Endothelial cell of umbilical vein (primary cell): ENCODE results near the gene KMT5C. TPM values are rescaled to one million over a fixed set of nuclear protein-coding genes. Genes with fewer than 3 reads are reported as not detected.

Source experiments
- BruUV-seq: library from RNA; stranded (reverse); fragments of 400-500 nt; replicated peaks from 2 replicates; lab custom pipeline; 2021; lab: Mats Ljungman, UMichigan
- CTCF ChIA-PET: fragments of 300-600, 350-600 bp; sonication (Branson Sonifier 250); formaldehyde crosslinking; loops from one replicate; lab custom pipeline; 2021; ENCODE audit warnings: antibody characterized with exemption, inconsistent platforms; lab: Charles Lee
- POLR2A ChIA-PET: fragments of 300-600, 350-600 bp; sonication (Branson Sonifier 250); formaldehyde crosslinking; loops from one replicate; lab custom pipeline; 2021; ENCODE audit warnings: antibody characterized with exemption, inconsistent platforms; lab: Charles Lee
- DNase-seq: peaks from one replicate; pipeline ENCODE4 v3.0.0-alpha.2; 2011; ENCODE audit warnings: low read depth, low spot score
- FAIRE-seq: peaks from 2 replicates; lab custom pipeline; 2011; peaks lifted over from hg19 to GRCh38; lab: Jason Lieb, UNC
- H2AFZ ChIP-seq: 2 replicates; pipeline ENCODE4 v1.6.0; 2012; ENCODE audit warnings: low read depth, low read length, control low read depth, inconsistent platforms
- H3K27ac ChIP-seq: 2 replicates; pipeline ENCODE4 v1.5.1; 2011; ENCODE audit warnings: low read depth, mild to moderate bottlenecking, control low read depth, low read length, moderate library complexity; ENCODE audit not compliant: insufficient read depth
- H3K27me3 ChIP-seq, 2 experiments: 2 replicates each; pipeline versions ENCODE4 v1.6.0 to v1.6.1; 2011; ENCODE audit warnings: low read length in 2 of 2, mixed read lengths in 1 of 2; ENCODE audit not compliant: control insufficient read depth in 2 of 2, insufficient read depth in 2 of 2
- H3K36me3 ChIP-seq, 2 experiments: 2 replicates in 1 of 2; 3 replicates in 1 of 2; pipeline ENCODE4 v1.5.1; 2011; ENCODE audit warnings: low read length in 2 of 2, mild to moderate bottlenecking in 1 of 2, moderate library complexity in 1 of 2; ENCODE audit not compliant: control insufficient read depth in 2 of 2, insufficient read depth in 2 of 2; ENCODE audit errors: extremely low read depth in 1 of 2
- H3K4me1 ChIP-seq: 3 replicates; pipeline ENCODE4 v1.5.1; 2011; ENCODE audit warnings: mild to moderate bottlenecking, low read length; ENCODE audit not compliant: control insufficient read depth, insufficient read depth; ENCODE audit errors: extremely low read depth
- H3K4me2 ChIP-seq: 2 replicates; pipeline ENCODE4 v1.6.1; 2011; ENCODE audit warnings: low read length, control low read depth, mixed read lengths; ENCODE audit not compliant: insufficient read depth
- H3K4me3 ChIP-seq, 3 experiments: fragments of 200-600 bp in 1 of 3; sonication (generic), shearing (Covaris generic) in 1 of 3; replicated peaks in 1 of 3; 2 replicates each; pipeline ENCODE4 v1.5.1; 2011 to 2016; ENCODE audit warnings: control low read depth in 3 of 3, low read length in 3 of 3, mild to moderate bottlenecking in 2 of 3, inconsistent platforms in 1 of 3, low read depth in 1 of 3, moderate library complexity in 1 of 3; ENCODE audit not compliant: insufficient read depth in 1 of 3
- H3K79me2 ChIP-seq: 2 replicates; pipeline ENCODE4 v1.6.0; 2012; ENCODE audit warnings: low read length, inconsistent platforms; ENCODE audit not compliant: control insufficient read depth, insufficient read depth
- H3K9ac ChIP-seq: replicated peaks from 2 replicates; pipeline ENCODE3; 2011; ENCODE audit warnings: low read length, control low read depth; ENCODE audit not compliant: insufficient read depth; ENCODE audit errors: extremely low read depth
- H3K9me1 ChIP-seq: replicated peaks from 3 replicates; pipeline ENCODE4 v1.6.0; 2011; ENCODE audit warnings: mild to moderate bottlenecking, low read length; ENCODE audit not compliant: control insufficient read depth, insufficient read depth; ENCODE audit errors: extremely low read depth
- H3K9me3 ChIP-seq: replicated peaks from 2 replicates; pipeline ENCODE4 v1.5.1; 2012; ENCODE audit warnings: low read length, inconsistent platforms; ENCODE audit not compliant: control insufficient read depth, insufficient read depth
- H4K20me1 ChIP-seq: replicated peaks from 2 replicates; pipeline ENCODE3; 2011; ENCODE audit warnings: mild to moderate bottlenecking, low read length; ENCODE audit not compliant: control insufficient read depth, insufficient read depth; ENCODE audit errors: extremely low read depth
- EZH2 ChIP-seq: IDR thresholded peaks from 2 replicates; pipeline ENCODE4 v1.6.1; 2012; ENCODE audit warnings: borderline replicate concordance, low read depth, mild to moderate bottlenecking, moderate library complexity, low read length, inconsistent platforms; ENCODE audit not compliant: severe bottlenecking
- FOS ChIP-seq: IDR thresholded peaks from 2 replicates; pipeline ENCODE4 v1.6.1; 2011; ENCODE audit warnings: mild to moderate bottlenecking, low read length, moderate library complexity, borderline replicate concordance; ENCODE audit not compliant: insufficient read depth
- GATA2 ChIP-seq: IDR thresholded peaks from 2 replicates; pipeline ENCODE4 v1.7.0; 2011; ENCODE audit warnings: low read depth, mild to moderate bottlenecking, moderate library complexity, mixed read lengths, low read length; ENCODE audit not compliant: insufficient read length, insufficient read depth
- JUN ChIP-seq: IDR thresholded peaks from 2 replicates; pipeline ENCODE4 v1.6.1; 2011; ENCODE audit warnings: borderline replicate concordance, low read depth; ENCODE audit not compliant: insufficient read length, insufficient read depth
- MYC ChIP-seq: IDR thresholded peaks from one replicate; pipeline ENCODE4 v1.6.1; 2011; ENCODE audit warnings: mild to moderate bottlenecking, low read depth, low read length
- POLR2A ChIP-seq: IDR thresholded peaks from 2 replicates; pipeline ENCODE4 v1.6.1; 2012; ENCODE audit warnings: low read depth, mild to moderate bottlenecking, control low read depth, low read length
- POLR2AphosphoS5 ChIP-seq: IDR thresholded peaks from 2 replicates; pipeline ENCODE4 v1.6.1; 2012; ENCODE audit warnings: low read depth, mild to moderate bottlenecking, control low read depth, low read length, moderate library complexity; ENCODE audit not compliant: insufficient read depth
- dilution Hi-C: fragments of 300-500 bp; cut with MboI; formaldehyde crosslinking; loops from one replicate; pipeline ENCODE4 v1.15.0; 2019; ENCODE audit warnings: low sequenced_read_pairs; ENCODE audit not compliant: extremely low pct_ligation_motif_present
- intact Hi-C: fragments of 100-400 bp; cut with micrococcal nuclease; formaldehyde crosslinking; loops from one replicate; pipeline ENCODE4 v1.10.0; 2022
- polyA plus RNA-seq, 4 experiments: library from polyadenylated mRNA; depleted of rRNA in 3 of 4; stranded (reverse) in 3 of 4; unstranded in 1 of 4; fragments of >200 nt; gene quantifications; 2 replicates each; pipeline versions ENCODE4 v1.2.1 to v1.2.3, GENCODE V29; 2011 to 2012; ENCODE audit warnings: missing spikeins in 1 of 4
- total RNA-seq: library from RNA; stranded (reverse); gene quantifications from 2 replicates; pipeline ENCODE4 v1.2.3, GENCODE V29; 2021
- TF ChIP-seq, protein P1 (sequence below), 2 donors: IDR thresholded peaks; 1 replicate in 1 of 2; 2 replicates in 1 of 2; pipeline ENCODE4 v1.5.1; 2011; ENCODE audit warnings: low read length in 2 of 2, mild to moderate bottlenecking in 2 of 2, moderate library complexity in 2 of 2, control low read depth in 1 of 2, inconsistent platforms in 1 of 2, low read depth in 1 of 2; ENCODE audit not compliant: insufficient read depth in 1 of 2; ENCODE audit errors: extremely low read depth in 1 of 2
- TF ChIP-seq, protein P2 (sequence below): IDR thresholded peaks from 2 replicates; pipeline ENCODE4 v1.6.1; 2011; ENCODE audit not compliant: insufficient read depth, insufficient read length

Gene KMT5C
- total and polyA plus RNA-seq, 2 donors (not counting 3 experiments of a cell fraction or from before 2014, with no cell fraction given) = 7.2 to 13.5 TPM

DNA sequence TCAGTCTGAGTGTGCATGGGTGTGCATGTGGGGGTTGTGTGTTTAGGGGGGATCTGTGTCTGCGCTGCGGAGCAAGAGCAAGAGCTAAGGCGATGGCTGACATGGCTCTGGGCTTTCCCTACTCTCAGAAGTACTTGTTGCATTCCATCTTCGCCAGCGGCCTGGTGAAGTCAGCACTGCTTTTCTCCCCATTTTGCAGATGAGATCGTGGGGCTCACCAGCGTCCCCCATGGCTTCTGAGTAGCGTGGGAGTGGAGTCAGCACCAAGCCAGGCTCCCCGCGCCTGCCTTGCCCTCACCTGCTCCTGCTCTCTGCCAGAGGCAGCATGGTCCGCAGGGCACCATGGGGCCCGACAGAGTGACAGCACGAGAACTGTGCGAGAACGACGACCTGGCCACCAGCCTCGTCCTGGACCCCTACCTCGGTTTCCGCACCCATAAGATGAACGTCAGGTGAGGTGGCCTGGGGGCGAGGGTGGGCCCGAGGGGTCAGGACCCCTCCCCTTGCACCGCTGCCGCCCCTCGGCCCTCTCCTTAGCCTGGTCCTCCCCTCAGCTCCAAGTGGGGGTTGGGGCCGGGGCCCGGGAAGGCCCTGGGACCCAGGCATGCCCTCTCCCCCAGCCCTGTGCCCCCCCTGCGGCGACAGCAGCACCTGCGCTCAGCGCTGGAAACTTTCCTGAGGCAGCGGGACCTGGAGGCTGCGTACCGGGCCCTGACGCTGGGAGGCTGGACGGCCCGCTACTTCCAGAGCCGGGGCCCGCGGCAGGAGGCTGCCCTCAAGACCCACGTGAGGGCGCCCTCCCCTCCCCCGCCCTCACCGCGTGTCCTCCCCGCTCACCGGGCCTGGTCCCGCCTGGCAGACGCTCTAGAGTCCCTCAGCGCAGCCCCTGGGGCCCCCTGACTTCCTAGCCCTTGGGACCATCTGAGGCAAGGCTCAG, 2.2 kb downstream of the KMT5C start:
- BruUV-seq = no TSS peak
- no peak overlapping the region for H3K4me3 ChIP-seq

More for the DNA sequence above, 2.2 kb downstream of the KMT5C start:
- Histone ChIP-seq H3K36me3 (peaks cover 0 to 7% of the 10 kb centered on the region in 2 experiments), H3K79me2 (no peaks in the 10 kb centered on the region), H2AFZ (no peak overlapping the region), H3K9me1 (no peaks in the 10 kb centered on the region), H3K9ac (no peak overlapping the region), H3K27me3 (peaks cover 0 to under 1% of the 10 kb centered on the region in 2 experiments), H4K20me1 (no peaks in the 10 kb centered on the region), H3K9me3 (no peaks in the 10 kb centered on the region), H3K4me2 (no peak overlapping the region), H3K27ac (no peak overlapping the region), H3K4me1 (peaks cover 10% of the 10 kb centered on the region)
- ChIA-PET CTCF (interaction anchor here (1.0 to 1.4 kb wide), 2 partner anchors 41 kb away, joined by 3 to 6 read pairs; no protein-coding TSS in a partner anchor), POLR2A (no interaction called here)
- DNase-seq (no peak), FAIRE-seq (no peak)
- dilution Hi-C loops = no loop called here
- intact Hi-C loops = no loop called here
- TF ChIP-seq POLR2A = no peak
- no peak for TF ChIP-seq POLR2AphosphoS5
- no peak for TF ChIP-seq JUN
- no peak for TF ChIP-seq GATA2
- no peak for TF ChIP-seq MYC
- TF ChIP-seq, protein P1, sequence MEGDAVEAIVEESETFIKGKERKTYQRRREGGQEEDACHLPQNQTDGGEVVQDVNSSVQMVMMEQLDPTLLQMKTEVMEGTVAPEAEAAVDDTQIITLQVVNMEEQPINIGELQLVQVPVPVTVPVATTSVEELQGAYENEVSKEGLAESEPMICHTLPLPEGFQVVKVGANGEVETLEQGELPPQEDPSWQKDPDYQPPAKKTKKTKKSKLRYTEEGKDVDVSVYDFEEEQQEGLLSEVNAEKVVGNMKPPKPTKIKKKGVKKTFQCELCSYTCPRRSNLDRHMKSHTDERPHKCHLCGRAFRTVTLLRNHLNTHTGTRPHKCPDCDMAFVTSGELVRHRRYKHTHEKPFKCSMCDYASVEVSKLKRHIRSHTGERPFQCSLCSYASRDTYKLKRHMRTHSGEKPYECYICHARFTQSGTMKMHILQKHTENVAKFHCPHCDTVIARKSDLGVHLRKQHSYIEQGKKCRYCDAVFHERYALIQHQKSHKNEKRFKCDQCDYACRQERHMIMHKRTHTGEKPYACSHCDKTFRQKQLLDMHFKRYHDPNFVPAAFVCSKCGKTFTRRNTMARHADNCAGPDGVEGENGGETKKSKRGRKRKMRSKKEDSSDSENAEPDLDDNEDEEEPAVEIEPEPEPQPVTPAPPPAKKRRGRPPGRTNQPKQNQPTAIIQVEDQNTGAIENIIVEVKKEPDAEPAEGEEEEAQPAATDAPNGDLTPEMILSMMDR (IDR thresholded peaks at IDR 0.05; ENCODE audit: extremely low read depth in 1 of 2, insufficient read depth in 1 of 2, low read depth in 1 of 2, low read length in 2 of 2) = no peak
- TF ChIP-seq EZH2 = no peak
- TF ChIP-seq FOS = no peak
- TF ChIP-seq, protein P2, sequence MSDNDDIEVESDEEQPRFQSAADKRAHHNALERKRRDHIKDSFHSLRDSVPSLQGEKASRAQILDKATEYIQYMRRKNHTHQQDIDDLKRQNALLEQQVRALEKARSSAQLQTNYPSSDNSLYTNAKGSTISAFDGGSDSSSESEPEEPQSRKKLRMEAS = no peak
